HCT116 (cell line): ENCODE results near the gene GJA3. TPM values are rescaled to one million over a fixed set of nuclear protein-coding genes. Genes with fewer than 3 reads are reported as not detected.
A peak's percentile ranks its signal among the peaks of the same experiment; 100 is the strongest.

Experiments
- ATAC-seq: fragments of 200-7000 bp; cut with Tn5 transposase; 2 replicates; pipeline ENCODE4 v1.9.1; 2020; ENCODE audit warnings: mild to moderate bottlenecking, moderate library complexity
- BruUV-seq: library from RNA; stranded (reverse); fragments of 400-500 nt; replicated peaks from 2 replicates; lab custom pipeline; 2021; lab: Mats Ljungman, UMichigan
- CTCF ChIA-PET: fragments of 300-600 bp; sonication (Branson Sonifier 250); formaldehyde crosslinking; loops from one replicate; lab custom pipeline; 2021; ENCODE audit warnings: antibody characterized with exemption; lab: Charles Lee
- POLR2A ChIA-PET: fragments of 300-600, 350-600 bp; sonication (Branson Sonifier 250); formaldehyde crosslinking; loops from one replicate; lab custom pipeline; 2021; ENCODE audit warnings: antibody characterized with exemption; lab: Charles Lee
- RAD21 ChIA-PET, 2 experiments: fragments of 300-600 bp; sonication (Branson Sonifier 250); formaldehyde crosslinking; loops; one replicate each; lab custom pipeline; 2023; ENCODE audit warnings: low total read pairs in 2 of 2; ENCODE audit not compliant: uncharacterized antibody in 2 of 2, unreplicated experiment in 2 of 2, low non-redundant PET in 1 of 2; lab: Charles Lee
- DNase-seq: peaks from one replicate; pipeline ENCODE4 v3.0.0-alpha.2; 2010; ENCODE audit warnings: low read depth, low spot score
- H2AFZ ChIP-seq: fragments of 200-600 bp; shearing (Covaris generic), sonication (generic); 2 replicates; pipeline ENCODE4 v1.6.1; 2017; ENCODE audit warnings: low read depth, mixed run types, mixed read lengths, antibody characterized with exemption, low read length; ENCODE audit not compliant: poor library complexity, severe bottlenecking
- H3K27ac ChIP-seq: 2 replicates; pipeline ENCODE4 v1.5.1; 2012; ENCODE audit warnings: low read depth, low read length
- H3K27me3 ChIP-seq: fragments of 200-600 bp; sonication (generic); 2 replicates; pipeline ENCODE4 v1.6.1; 2016; ENCODE audit warnings: mixed run types, low read length, mixed read lengths; ENCODE audit not compliant: insufficient read depth
- H3K36me3 ChIP-seq, 2 experiments: fragments of 200-500 bp in 1 of 2; fragments of 200-600 bp in 1 of 2; sonication (Bioruptor generic) in 1 of 2; sonication (generic) in 1 of 2; 2 replicates each; pipeline versions ENCODE4 v1.5.1 to v1.6.1; 2014 to 2016; ENCODE audit warnings: low read length in 2 of 2, inconsistent platforms in 1 of 2, mixed read lengths in 1 of 2, mixed run types in 1 of 2; ENCODE audit not compliant: insufficient read depth in 2 of 2, control insufficient read depth in 1 of 2
- H3K4me1 ChIP-seq, 2 experiments: fragments of 200-600 bp in 1 of 2; sonication (generic) in 1 of 2; 2 replicates each; pipeline versions ENCODE4 v1.5.1 to v1.6.1; 2012 to 2017; ENCODE audit warnings: low read length in 2 of 2, inconsistent platforms in 1 of 2, mild to moderate bottlenecking in 1 of 2, mixed read lengths in 1 of 2, mixed run types in 1 of 2, moderate library complexity in 1 of 2; ENCODE audit not compliant: insufficient read depth in 2 of 2, control insufficient read depth in 1 of 2
- H3K4me2 ChIP-seq: fragments of 200-600 bp; sonication (generic); 2 replicates; pipeline ENCODE4 v1.6.1; 2017; ENCODE audit warnings: mixed run types, low read length, mixed read lengths
- H3K4me3 ChIP-seq, 2 experiments: fragments of 200-600 bp in 1 of 2; sonication (generic) in 1 of 2; replicated peaks in 1 of 2; 2 replicates each; pipeline ENCODE4 v1.5.1; 2011 to 2016; ENCODE audit warnings: low read length in 2 of 2, control low read depth in 1 of 2, low read depth in 1 of 2, mild to moderate bottlenecking in 1 of 2, mixed read lengths in 1 of 2, mixed run types in 1 of 2
- H3K79me2 ChIP-seq: fragments of 200-600 bp; sonication (generic); 2 replicates; pipeline ENCODE4 v1.6.1; 2017; ENCODE audit warnings: mild to moderate bottlenecking, mixed run types, low read length, moderate library complexity, mixed read lengths; ENCODE audit not compliant: insufficient read depth
- H3K9ac ChIP-seq: fragments of 200-600 bp; sonication (generic); 2 replicates; pipeline ENCODE4 v1.6.1; 2016; ENCODE audit warnings: low read length, mixed read lengths
- H3K9me2 ChIP-seq: fragments of 200-600 bp; sonication (generic), shearing (Covaris generic); 2 replicates; pipeline ENCODE4 v1.6.1; 2017; ENCODE audit warnings: mixed run types, mild to moderate bottlenecking, moderate library complexity; ENCODE audit not compliant: insufficient read depth
- H3K9me3 ChIP-seq, 2 experiments: fragments of 200-500 bp in 1 of 2; fragments of 200-600 bp in 1 of 2; sonication (Bioruptor generic) in 1 of 2; sonication (generic) in 1 of 2; 2 replicates each; pipeline ENCODE4 v1.6.1; 2014 to 2017; ENCODE audit warnings: low read length in 2 of 2, mixed read lengths in 2 of 2, inconsistent platforms in 1 of 2, low read depth in 1 of 2, mild to moderate bottlenecking in 1 of 2, mixed run types in 1 of 2, moderate library complexity in 1 of 2; ENCODE audit not compliant: control insufficient read depth in 1 of 2, insufficient read depth in 1 of 2
- H4K20me1 ChIP-seq: fragments of 200-600 bp; sonication (generic), shearing (Covaris generic); 2 replicates; pipeline ENCODE4 v1.6.1; 2017; ENCODE audit warnings: mixed run types, mild to moderate bottlenecking, moderate library complexity; ENCODE audit not compliant: insufficient read depth
- CEBPB ChIP-seq: IDR thresholded peaks from 2 replicates; pipeline ENCODE4 v1.6.1; 2012; ENCODE audit warnings: low read depth
- EGR1 ChIP-seq: IDR thresholded peaks from 2 replicates; pipeline ENCODE4 v1.6.1; 2012; ENCODE audit warnings: low read depth
- SP1 ChIP-seq: IDR thresholded peaks from 2 replicates; pipeline ENCODE4 v1.6.1; 2012; ENCODE audit warnings: low read depth
- ZBTB33 ChIP-seq: IDR thresholded peaks from 2 replicates; pipeline ENCODE4 v1.6.1; 2011; ENCODE audit warnings: mild to moderate bottlenecking, low read length, moderate library complexity; ENCODE audit not compliant: insufficient replicate concordance; ENCODE audit errors: extremely low read depth
- ZNF274 ChIP-seq: fragments of 200-500 bp; sonication (Bioruptor generic); IDR thresholded peaks from 2 replicates; pipeline ENCODE4 v1.6.1; 2014; ENCODE audit warnings: mild to moderate bottlenecking, low read depth, low read length, inconsistent platforms
- intact Hi-C: fragments of 100-400 bp; cut with micrococcal nuclease; formaldehyde crosslinking; loops from 2 replicates; pipeline ENCODE4 v1.10.0; 2022
- total RNA-seq: library from RNA; stranded (reverse); gene quantifications from one replicate; pipeline ENCODE4 v1.2.1, GENCODE V29; 2021; ENCODE audit not compliant: unreplicated experiment

The GJA3 gene
- total RNA-seq, 1 experiment from 2014 or later, result 8.0 TPM

- intact Hi-C loops, result loop anchor here (2.0 kb wide), 1 partner anchor 34 kb away; the partner anchor contains the start of gene GJA3
- RAD21 ChIA-PET, result interaction anchor here in 1 of 2 experiments (1.6 kb wide), 1 partner anchor 34 kb away, joined by 5 read pairs; the partner anchor contains the start of gene GJA3
- no TSS peak for BruUV-seq
Measured at GRCh38 chr13:20126541-20127261, 34.2 kb downstream of the GJA3 start.

More at GRCh38 chr13:20126541-20127261, 34.2 kb downstream of the GJA3 start:
- no peak overlapping the region; the same call in 1 of the 2 replicates for H3K27ac ChIP-seq
- no peaks in the 10 kb centered on the region for H4K20me1 ChIP-seq
- ATAC-seq (no peak), DNase-seq (no peak)
- no peaks in the 10 kb centered on the region for H3K79me2 ChIP-seq
- H3K9me2 ChIP-seq, result no peaks in the 10 kb centered on the region
- peaks cover 11 to 48% of the 10 kb centered on the region in 2 experiments for H3K4me1 ChIP-seq
- TF ChIP-seq EGR1 (no peak), ZNF274 (no peak), SP1 (no peak), ZBTB33 (no peak), CEBPB (no peak)
- no peak overlapping the region for H2AFZ ChIP-seq
- CTCF ChIA-PET, result interaction anchor here (2.4 to 3.0 kb wide), 2 partner anchors 8 to 17 kb away, joined by 6 to 13 read pairs; no protein-coding TSS in a partner anchor
- no peak overlapping the region for H3K4me3 ChIP-seq
- no peaks in the 10 kb centered on the region for H3K36me3 ChIP-seq
- H3K4me2 ChIP-seq, result peak overlapping the region; percentile 85; the same call in 1 of the 2 replicates
- no peaks in the 10 kb centered on the region for H3K27me3 ChIP-seq
- POLR2A ChIA-PET, result interaction anchor here (0.6 to 2.2 kb wide), 4 partner anchors 8 to 415 kb away, joined by 3 to 13 read pairs (median 4); no protein-coding TSS in a partner anchor
- no peaks in the 10 kb centered on the region for H3K9me3 ChIP-seq
- H3K9ac ChIP-seq, result no peak overlapping the region
